AG04449 (cell line): ENCODE measurements around the gene TMEM178A.
"Not testable (repeated sequence)": the region's sequence is repeated elsewhere in the genome, so short reads cannot be mapped to it uniquely, and the experiment has no call there.

ENCODE experiments used
- CTCF ChIA-PET: fragments of 350-600 bp; formaldehyde crosslinking; extraction: SDS; loops from one replicate; lab custom pipeline; 2021; ENCODE audit warnings: antibody characterized with exemption; lab: Yijun Ruan, JAX
- POLR2A ChIA-PET: fragments of 400-600, 350-600 bp; formaldehyde crosslinking; extraction: SDS; loops from one replicate; lab custom pipeline; 2020; ENCODE audit warnings: antibody characterized with exemption, inconsistent platforms; lab: Yijun Ruan, JAX
- DNase-seq: peaks from one replicate; pipeline ENCODE4 v3.0.0-alpha.2; 2010; ENCODE audit warnings: low read depth, low spot score
- H3K4me3 ChIP-seq: 2 replicates; pipeline ENCODE4 v1.5.1; 2011; ENCODE audit warnings: low read depth, mild to moderate bottlenecking, control low read depth, low read length
- TF ChIP-seq, protein P1 (sequence below): IDR thresholded peaks from one replicate; pipeline ENCODE4 v1.5.1; 2011; ENCODE audit warnings: mild to moderate bottlenecking, moderate library complexity, low read length, control low read depth, inconsistent platforms; ENCODE audit not compliant: insufficient read depth; ENCODE audit errors: missing control alignments

TMEM178A gene

DNA sequence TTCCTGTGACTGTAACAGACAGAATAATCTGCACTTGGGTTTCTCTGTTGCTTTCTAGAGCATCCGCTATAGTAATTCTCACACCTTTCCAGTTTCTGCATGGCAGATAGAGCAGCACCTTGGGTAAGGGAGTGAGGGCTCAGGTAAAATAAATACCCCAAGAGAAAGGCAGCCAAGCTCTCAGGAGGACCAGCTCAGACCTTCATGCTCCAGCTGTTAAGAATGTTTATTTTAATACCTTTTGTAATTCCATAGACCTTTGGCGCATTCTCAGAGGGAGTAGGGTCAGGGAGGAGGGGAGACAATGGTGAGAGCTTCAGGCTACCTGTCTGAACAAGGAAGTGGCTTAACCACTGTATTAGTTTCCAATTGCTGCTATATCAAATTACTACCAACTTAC is 16.2 kb upstream of the TMEM178A start:
- TF ChIP-seq, protein P1, sequence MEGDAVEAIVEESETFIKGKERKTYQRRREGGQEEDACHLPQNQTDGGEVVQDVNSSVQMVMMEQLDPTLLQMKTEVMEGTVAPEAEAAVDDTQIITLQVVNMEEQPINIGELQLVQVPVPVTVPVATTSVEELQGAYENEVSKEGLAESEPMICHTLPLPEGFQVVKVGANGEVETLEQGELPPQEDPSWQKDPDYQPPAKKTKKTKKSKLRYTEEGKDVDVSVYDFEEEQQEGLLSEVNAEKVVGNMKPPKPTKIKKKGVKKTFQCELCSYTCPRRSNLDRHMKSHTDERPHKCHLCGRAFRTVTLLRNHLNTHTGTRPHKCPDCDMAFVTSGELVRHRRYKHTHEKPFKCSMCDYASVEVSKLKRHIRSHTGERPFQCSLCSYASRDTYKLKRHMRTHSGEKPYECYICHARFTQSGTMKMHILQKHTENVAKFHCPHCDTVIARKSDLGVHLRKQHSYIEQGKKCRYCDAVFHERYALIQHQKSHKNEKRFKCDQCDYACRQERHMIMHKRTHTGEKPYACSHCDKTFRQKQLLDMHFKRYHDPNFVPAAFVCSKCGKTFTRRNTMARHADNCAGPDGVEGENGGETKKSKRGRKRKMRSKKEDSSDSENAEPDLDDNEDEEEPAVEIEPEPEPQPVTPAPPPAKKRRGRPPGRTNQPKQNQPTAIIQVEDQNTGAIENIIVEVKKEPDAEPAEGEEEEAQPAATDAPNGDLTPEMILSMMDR: no peak
- ChIA-PET CTCF (no interaction called here), POLR2A (no interaction called here)
- H3K4me3 ChIP-seq: no peak overlapping the region
- DNase-seq: no peak

DNA sequence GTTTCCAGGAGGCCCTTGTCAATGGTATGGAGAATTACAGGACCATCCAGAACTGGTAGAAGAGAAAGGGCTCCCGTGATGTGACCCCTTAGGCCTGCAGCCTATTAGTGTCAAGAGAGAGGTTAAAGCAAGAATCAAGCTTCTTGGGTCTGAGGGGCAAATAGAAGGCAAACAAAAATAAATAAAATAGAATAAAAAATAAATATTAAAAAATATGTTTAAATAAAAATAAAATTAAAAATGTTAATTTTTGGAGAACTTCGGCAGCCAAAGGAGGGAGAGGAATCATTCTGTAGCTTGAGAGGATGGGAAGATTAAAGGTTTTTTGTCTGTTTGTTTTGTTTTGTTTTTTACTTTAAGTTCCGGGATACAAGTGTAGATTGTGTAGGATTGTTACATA is 15.2 kb upstream of the TMEM178A start:
- CTCF ChIA-PET: no interaction called here
- no peak overlapping the region for H3K4me3 ChIP-seq
- POLR2A ChIA-PET: no interaction called here
- TF ChIP-seq, protein P1: no peak
- DNase-seq: no peak

DNA sequence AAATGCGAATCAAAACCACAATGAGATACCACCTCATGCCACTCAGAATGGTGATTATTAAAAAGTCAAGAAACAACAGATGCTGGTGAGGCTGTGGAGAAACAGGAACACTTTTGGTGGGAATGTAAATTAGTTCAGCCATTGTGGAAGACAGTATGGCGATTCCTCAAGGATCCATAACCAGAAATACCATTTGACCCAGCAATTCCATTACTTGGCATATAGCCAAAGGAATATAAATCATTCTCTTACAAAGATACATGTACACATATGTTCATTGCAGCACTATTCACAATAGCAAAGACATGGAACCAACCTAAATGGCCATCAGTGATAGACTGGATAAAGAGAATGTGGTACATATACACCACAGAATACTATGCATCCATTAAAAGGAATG is 9.5 kb upstream of the TMEM178A start:
- POLR2A ChIA-PET, H3K4me3 ChIP-seq, CTCF ChIA-PET, DNase-seq: not testable (repeated sequence)

DNA sequence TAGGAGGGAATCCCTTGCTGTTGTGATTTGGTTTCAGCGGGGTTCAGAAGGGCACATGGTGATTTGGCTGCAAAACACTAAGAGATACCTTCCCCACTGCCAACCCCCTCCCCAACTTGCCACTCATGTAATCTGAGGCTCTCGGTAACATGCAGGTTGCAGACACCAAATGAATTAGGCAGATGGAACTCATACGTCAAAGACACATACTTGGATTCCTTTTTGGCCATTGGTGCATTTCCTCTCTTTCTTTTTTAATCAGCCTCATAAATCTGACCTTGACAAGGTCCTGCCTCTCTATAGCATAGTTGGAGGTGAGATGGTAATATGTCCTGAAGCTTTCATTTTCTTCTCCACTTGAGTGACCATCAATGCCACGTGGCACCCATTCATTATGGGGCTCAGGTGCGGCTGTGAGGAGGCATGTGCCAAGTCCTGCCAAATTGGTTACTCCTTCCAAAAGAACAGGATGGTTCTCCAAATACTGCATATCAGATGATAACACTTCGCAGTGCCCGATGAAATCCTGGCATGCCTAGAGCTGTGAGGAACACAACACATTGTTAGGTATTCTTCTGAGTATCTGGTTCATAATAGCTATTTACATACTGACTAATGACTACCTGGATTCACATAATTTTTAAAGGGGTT is 8.3 kb upstream of the TMEM178A start:
- ChIA-PET POLR2A (no interaction called here), CTCF (no interaction called here)
- DNase-seq: no peak
- H3K4me3 ChIP-seq: no peak overlapping the region
- TF ChIP-seq, protein P1: no peak

DNA sequence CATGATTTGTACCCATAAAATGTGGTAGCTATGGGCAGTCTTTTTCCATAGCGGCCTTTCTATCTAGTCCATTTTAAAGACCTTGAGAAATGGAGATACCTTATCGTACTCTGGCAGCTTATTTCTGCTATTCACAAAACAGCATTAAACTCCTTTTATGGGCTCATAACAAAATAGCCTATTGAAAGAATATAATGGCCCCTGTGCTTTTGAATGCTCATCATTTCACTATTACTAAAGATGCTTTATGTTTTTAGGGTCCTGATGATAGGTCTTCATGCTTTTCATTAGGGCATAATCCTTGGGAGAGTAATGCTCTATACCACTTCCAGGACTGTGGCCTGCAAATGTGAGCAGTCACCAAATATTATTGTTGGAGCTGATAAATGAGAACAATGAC is 7.3 kb upstream of the TMEM178A start:
- no peak for DNase-seq
- no peak overlapping the region for H3K4me3 ChIP-seq
- POLR2A ChIA-PET: no interaction called here
- TF ChIP-seq, protein P1: no peak
- CTCF ChIA-PET: no interaction called here

DNA sequence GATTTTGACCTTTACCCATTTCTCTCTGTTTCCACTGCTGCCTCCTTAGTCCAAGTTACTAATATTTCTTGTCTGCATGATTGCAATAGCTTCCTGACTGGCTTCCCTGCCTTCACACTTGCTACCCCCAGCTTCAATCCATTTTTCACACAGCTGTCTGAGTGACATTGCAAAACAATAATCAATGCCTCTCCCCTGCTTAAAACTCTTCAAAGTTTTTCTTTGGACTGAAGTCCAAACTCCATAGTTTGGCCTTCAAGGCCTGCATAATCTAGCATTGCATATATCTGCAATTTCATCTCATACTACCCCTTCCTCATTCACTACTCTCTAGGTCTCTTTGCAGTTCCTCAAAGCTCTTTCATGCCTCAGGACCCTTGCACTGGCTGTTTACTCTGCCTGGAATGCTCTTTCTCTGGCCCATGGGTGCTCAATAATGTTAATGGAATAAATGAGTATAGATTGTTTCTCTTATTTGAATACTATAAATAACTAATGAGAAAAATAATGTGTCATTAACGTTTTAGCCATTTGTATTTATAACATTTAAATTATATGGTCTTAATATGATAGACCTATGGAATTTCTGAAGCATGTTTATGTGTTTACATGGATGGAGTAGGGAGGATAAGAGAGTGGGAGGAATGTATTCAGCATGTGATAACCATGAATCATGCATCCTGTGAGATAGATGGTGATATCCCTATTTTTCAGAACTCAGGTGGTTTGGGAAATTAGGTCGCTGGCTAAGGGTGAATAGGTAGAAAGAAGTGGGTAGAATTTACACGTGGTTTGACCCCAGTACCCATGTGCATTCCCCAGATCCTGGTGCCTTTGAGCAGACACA is 5.7 kb upstream of the TMEM178A start:
- ChIA-PET POLR2A (no interaction called here), CTCF (no interaction called here)
- TF ChIP-seq, protein P1: no peak

More for the DNA sequence above, 5.7 kb upstream of the TMEM178A start:
- DNase-seq: no peak
- no peak overlapping the region for H3K4me3 ChIP-seq
